Activated B cell treated with CpG ODN at 0.5 μM for 24 hours (primary cell): ENCODE results near the gene SND1. TPM values are rescaled to one million over a fixed set of nuclear protein-coding genes. Genes with fewer than 3 reads are reported as not detected.

ENCODE experiments used
- ATAC-seq: fragments of 200-7000 bp; cut with Tn5 transposase; one replicate; pipeline ENCODE4 v1.10.0; 2021; ENCODE audit warnings: low read depth, mild to moderate bottlenecking, moderate library complexity
- CTCF ChIA-PET: fragments of 350-600 bp; sonication (Branson Sonifier 250); formaldehyde crosslinking; loops from one replicate; lab custom pipeline; 2021; ENCODE audit warnings: antibody characterized with exemption; lab: Charles Lee
- POLR2A ChIA-PET: fragments of 350-600 bp; sonication (Branson Sonifier 250); formaldehyde crosslinking; loops from one replicate; lab custom pipeline; 2021; ENCODE audit warnings: antibody characterized with exemption; lab: Charles Lee
- DNase-seq: peaks from one replicate; pipeline ENCODE4 v3.0.0; 2022
- H3K27ac Mint-ChIP-seq: one replicate; pipeline ENCODE4 v1.8.0; 2020; ENCODE audit warnings: mixed read lengths
- H3K27me3 Mint-ChIP-seq: one replicate; pipeline ENCODE4 v1.8.0; 2021; ENCODE audit warnings: mixed read lengths
- H3K36me3 Mint-ChIP-seq: one replicate; pipeline ENCODE4 v1.8.0; 2021; ENCODE audit warnings: low read depth, mixed read lengths
- H3K4me1 Mint-ChIP-seq: one replicate; pipeline ENCODE4 v1.8.0; 2021; ENCODE audit warnings: mixed read lengths
- H3K4me3 Mint-ChIP-seq: one replicate; pipeline ENCODE4 v1.8.0; 2020; ENCODE audit warnings: mild to moderate bottlenecking, mixed read lengths
- H3K9me3 Mint-ChIP-seq: one replicate; pipeline ENCODE4 v1.8.0; 2020; ENCODE audit warnings: mixed read lengths
- CTCF ChIP-seq: fragments of 200-600 bp; IDR thresholded peaks from one replicate; pipeline ENCODE4 v1.8.0; 2022; ENCODE audit warnings: antibody characterized with exemption, mild to moderate bottlenecking
- intact Hi-C: fragments of 100-400 bp; cut with micrococcal nuclease; formaldehyde crosslinking; loops from one replicate; pipeline ENCODE4 v1.15.1; 2024
- total RNA-seq: library from RNA; stranded (reverse); gene quantifications from 2 replicates; pipeline ENCODE4 v1.2.3, GENCODE V29; 2022

The SND1 gene
- total RNA-seq, 1 donor from 2014 or later: 215 TPM

GRCh38 chr7:127893547-127893946 is 241.6 kb downstream of the SND1 start:
- DNase-seq (no peak), ATAC-seq (no peak)
- intact Hi-C loops: no loop called here
- Mint-ChIP-seq H3K9me3 (peaks cover 2% of the 10 kb centered on the region), H3K4me3 (no peak overlapping the region), H3K27ac (no peak overlapping the region), H3K27me3 (no peaks in the 10 kb centered on the region), H3K36me3 (peaks cover 40% of the 10 kb centered on the region), H3K4me1 (no peaks in the 10 kb centered on the region)
- no peak for TF ChIP-seq CTCF
- CTCF ChIA-PET: no interaction called here
- POLR2A ChIA-PET: no interaction called here

GRCh38 chr7:127894588-127894987 is 242.6 kb downstream of the SND1 start:
- TF ChIP-seq CTCF: no peak
- no peak overlapping the region for H3K4me3 Mint-ChIP-seq
- H3K9me3 Mint-ChIP-seq: peaks cover under 1% of the 10 kb centered on the region
- intact Hi-C loops: no loop called here
- H3K4me1 Mint-ChIP-seq: peaks cover 4% of the 10 kb centered on the region
- H3K27me3 Mint-ChIP-seq: no peaks in the 10 kb centered on the region
- peaks cover 32% of the 10 kb centered on the region for H3K36me3 Mint-ChIP-seq
- no peak overlapping the region for H3K27ac Mint-ChIP-seq
- DNase-seq: no peak
- no peak for ATAC-seq
- CTCF ChIA-PET: no interaction called here
- POLR2A ChIA-PET: no interaction called here

- ATAC-seq: no peak
- H3K27ac Mint-ChIP-seq: no peak overlapping the region
- no peak for TF ChIP-seq CTCF
- no peak overlapping the region for H3K4me3 Mint-ChIP-seq
- intact Hi-C loops: no loop called here
- H3K36me3 Mint-ChIP-seq: peaks cover 25% of the 10 kb centered on the region
- ChIA-PET CTCF (no interaction called here), POLR2A (no interaction called here)
- no peaks in the 10 kb centered on the region for H3K27me3 Mint-ChIP-seq
- DNase-seq: no peak
- H3K4me1 Mint-ChIP-seq: peaks cover 11% of the 10 kb centered on the region
- no peaks in the 10 kb centered on the region for H3K9me3 Mint-ChIP-seq
These were observed 243.4 kb downstream of the SND1 start for GRCh38 chr7:127895360-127895759.

GRCh38 chr7:127895814-127896280 is 243.9 kb downstream of the SND1 start:
- POLR2A ChIA-PET: no interaction called here
- DNase-seq: no peak
- ATAC-seq: no peak
- CTCF ChIA-PET: no interaction called here
- Mint-ChIP-seq H3K27ac (no peak overlapping the region), H3K9me3 (no peaks in the 10 kb centered on the region), H3K36me3 (peaks cover 22% of the 10 kb centered on the region), H3K27me3 (no peaks in the 10 kb centered on the region), H3K4me3 (no peak overlapping the region), H3K4me1 (peaks cover 16% of the 10 kb centered on the region)
- TF ChIP-seq CTCF: no peak
- intact Hi-C loops: no loop called here

- Mint-ChIP-seq H3K36me3 (peaks cover 16% of the 10 kb centered on the region), H3K9me3 (no peaks in the 10 kb centered on the region), H3K4me3 (no peak overlapping the region), H3K27me3 (no peaks in the 10 kb centered on the region), H3K4me1 (peaks cover 24% of the 10 kb centered on the region), H3K27ac (no peak overlapping the region)
- no peak for DNase-seq
- ChIA-PET POLR2A (no interaction called here), CTCF (no interaction called here)
- no peak for ATAC-seq
- intact Hi-C loops: no loop called here
- no peak for TF ChIP-seq CTCF
These were observed 244.7 kb downstream of the SND1 start for GRCh38 chr7:127896659-127897058.
